Measurements from ENCODE around the gene ABLIM1. TPM values are rescaled to one million over a fixed set of nuclear protein-coding genes. Genes with fewer than 3 reads are reported as not detected.

Gene ABLIM1
- total RNA-seq, 4 donors from 2014 or later = 56.9 to 108 (median 96.1) TPM

DNA sequence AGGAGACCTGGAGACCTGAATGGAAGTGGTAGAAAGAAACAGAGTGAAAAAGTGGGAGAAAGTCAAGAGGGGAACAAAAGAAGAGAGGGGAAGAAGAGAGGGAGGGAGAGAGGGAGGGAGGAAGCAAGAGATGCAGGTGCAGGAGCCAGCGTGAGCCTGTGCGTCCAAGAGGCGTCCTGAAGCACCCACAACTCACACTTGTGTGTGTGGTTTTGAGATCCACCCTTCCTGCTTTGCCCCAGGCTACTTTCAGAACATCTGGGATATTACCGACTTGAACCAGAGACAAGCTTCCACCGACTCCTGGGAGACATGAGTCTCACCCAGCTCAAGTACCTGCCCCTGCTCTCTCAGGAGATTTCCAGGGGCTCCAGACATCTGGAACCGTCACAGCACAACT is 263.5 kb downstream of the ABLIM1 start:
- Histone ChIP-seq H3K9me3 (no peaks in the 10 kb centered on the region), H3K4me3 (no peak overlapping the region), H3K4me1 (peaks cover 0 to 26% (median 0%) of the 10 kb centered on the region in 4 donors), H3K27me3 (no peaks in the 10 kb centered on the region), H3K27ac (peak overlapping the region in 2 of 4 donors; percentile 47 to 60), H3K36me3 (no peaks in the 10 kb centered on the region)
- in situ Hi-C loops (cut with MboI; ENCODE audit: low pct_ligation_motif_present in 1 of 4, low pct_unique_long_range_greater_than_20kb in 1 of 4, low sequenced_read_pairs in 3 of 4) (no loop called here), intact Hi-C loops (cut with DNase I; ENCODE audit: low total_unique reads) (no loop called here)
- DNase-seq = no peak
- no peak for TF ChIP-seq POLR2AphosphoS5 (IDR thresholded peaks at IDR 0.05)
- TF ChIP-seq EP300 (IDR thresholded peaks at IDR 0.05; ENCODE audit: low read depth) = no peak
- TF ChIP-seq POLR2A (IDR thresholded peaks at IDR 0.05) = no peak
- TF ChIP-seq, protein P1, sequence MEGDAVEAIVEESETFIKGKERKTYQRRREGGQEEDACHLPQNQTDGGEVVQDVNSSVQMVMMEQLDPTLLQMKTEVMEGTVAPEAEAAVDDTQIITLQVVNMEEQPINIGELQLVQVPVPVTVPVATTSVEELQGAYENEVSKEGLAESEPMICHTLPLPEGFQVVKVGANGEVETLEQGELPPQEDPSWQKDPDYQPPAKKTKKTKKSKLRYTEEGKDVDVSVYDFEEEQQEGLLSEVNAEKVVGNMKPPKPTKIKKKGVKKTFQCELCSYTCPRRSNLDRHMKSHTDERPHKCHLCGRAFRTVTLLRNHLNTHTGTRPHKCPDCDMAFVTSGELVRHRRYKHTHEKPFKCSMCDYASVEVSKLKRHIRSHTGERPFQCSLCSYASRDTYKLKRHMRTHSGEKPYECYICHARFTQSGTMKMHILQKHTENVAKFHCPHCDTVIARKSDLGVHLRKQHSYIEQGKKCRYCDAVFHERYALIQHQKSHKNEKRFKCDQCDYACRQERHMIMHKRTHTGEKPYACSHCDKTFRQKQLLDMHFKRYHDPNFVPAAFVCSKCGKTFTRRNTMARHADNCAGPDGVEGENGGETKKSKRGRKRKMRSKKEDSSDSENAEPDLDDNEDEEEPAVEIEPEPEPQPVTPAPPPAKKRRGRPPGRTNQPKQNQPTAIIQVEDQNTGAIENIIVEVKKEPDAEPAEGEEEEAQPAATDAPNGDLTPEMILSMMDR (IDR thresholded peaks at IDR 0.05) = no peak
- 67 to 83% methylated on average over 1 to 6 of the region's 6 CpGs for WGBS, 2 donors (ENCODE audit: low coverage in 1 of 2)

DNA sequence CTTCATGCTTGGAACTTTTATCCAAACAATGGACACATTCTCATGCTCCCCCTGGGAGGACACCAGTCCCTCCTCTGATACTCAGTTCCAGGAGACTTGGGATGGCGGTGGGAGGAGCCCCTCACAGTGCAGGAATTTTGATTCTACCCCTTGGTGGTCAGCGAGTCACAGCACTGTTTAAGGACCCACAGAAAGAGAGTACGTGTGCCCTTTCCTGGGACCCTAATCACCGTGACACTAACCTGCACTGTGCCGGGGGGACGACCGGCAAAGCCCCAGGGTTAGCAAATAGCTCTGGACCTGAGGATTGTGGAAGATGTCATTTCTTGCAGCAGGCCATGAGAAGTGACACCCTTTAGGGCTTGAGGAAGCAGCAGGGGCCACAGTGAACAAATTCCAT is 264.2 kb downstream of the ABLIM1 start:
- in situ Hi-C loops (cut with MboI; ENCODE audit: low pct_ligation_motif_present in 1 of 4, low pct_unique_long_range_greater_than_20kb in 1 of 4, low sequenced_read_pairs in 3 of 4) (no loop called here), intact Hi-C loops (cut with DNase I; ENCODE audit: low total_unique reads) (no loop called here)
- Histone ChIP-seq H3K36me3 (no peaks in the 10 kb centered on the region), H3K4me3 (no peak overlapping the region), H3K27me3 (no peaks in the 10 kb centered on the region), H3K9me3 (no peaks in the 10 kb centered on the region), H3K4me1 (peaks cover 0 to 26% (median 0%) of the 10 kb centered on the region in 4 donors), H3K27ac (peak overlapping the region in 3 of 4 donors; percentile 18 to 60 (median 47))
- 90% methylated on average over 7 of the region's 7 CpGs; no CpG with 5 or more reads in 1 of the 2 donors for WGBS, 2 donors (ENCODE audit: low coverage in 1 of 2)
- no peak for DNase-seq
- no peak for TF ChIP-seq POLR2A (IDR thresholded peaks at IDR 0.05)
- TF ChIP-seq, protein P1 (IDR thresholded peaks at IDR 0.05) = no peak
- TF ChIP-seq POLR2AphosphoS5 (IDR thresholded peaks at IDR 0.05) = no peak
- TF ChIP-seq EP300 (IDR thresholded peaks at IDR 0.05; ENCODE audit: low read depth) = no peak

DNA sequence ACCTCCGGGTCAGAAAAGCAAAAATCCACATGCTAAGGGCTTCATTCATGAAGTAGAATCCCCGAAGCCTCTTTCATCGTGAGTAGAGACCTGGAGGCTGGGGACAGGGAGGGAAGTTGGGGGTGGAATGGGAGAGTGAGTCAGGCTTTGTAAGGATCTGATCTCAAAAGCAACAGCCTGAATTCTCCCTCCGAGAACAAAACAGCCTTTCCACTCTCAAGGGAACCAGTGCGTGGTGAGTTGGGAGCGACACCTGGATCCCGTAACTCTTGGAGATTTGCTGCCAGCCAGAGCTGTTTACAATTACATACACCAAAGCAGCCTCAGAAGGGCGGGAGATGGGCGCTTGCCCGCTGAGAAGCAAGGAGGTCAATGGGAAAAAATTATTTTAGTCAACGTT is 264.6 kb downstream of the ABLIM1 start:
- no peak overlapping the region for H3K4me3 ChIP-seq
- TF ChIP-seq POLR2A (IDR thresholded peaks at IDR 0.05) (no peak), POLR2AphosphoS5 (IDR thresholded peaks at IDR 0.05) (no peak), EP300 (IDR thresholded peaks at IDR 0.05; ENCODE audit: low read depth) (no peak)
- TF ChIP-seq, protein P1 (IDR thresholded peaks at IDR 0.05) = no peak
- H3K27me3 ChIP-seq = no peaks in the 10 kb centered on the region
- H3K36me3 ChIP-seq = no peaks in the 10 kb centered on the region
- DNase-seq = no peak
- H3K9me3 ChIP-seq = no peaks in the 10 kb centered on the region
- H3K27ac ChIP-seq = peak overlapping the region in 3 of 4 donors; percentile 18 to 60 (median 47)
- 74% methylated on average over 11 of the region's 11 CpGs; no CpG with 5 or more reads in 1 of the 2 donors for WGBS, 2 donors (ENCODE audit: low coverage in 1 of 2)
- in situ Hi-C loops (cut with MboI; ENCODE audit: low pct_ligation_motif_present in 1 of 4, low pct_unique_long_range_greater_than_20kb in 1 of 4, low sequenced_read_pairs in 3 of 4) (no loop called here), intact Hi-C loops (cut with DNase I; ENCODE audit: low total_unique reads) (no loop called here)
- peaks cover 0 to 24% (median 0%) of the 10 kb centered on the region in 4 donors for H3K4me1 ChIP-seq

DNA sequence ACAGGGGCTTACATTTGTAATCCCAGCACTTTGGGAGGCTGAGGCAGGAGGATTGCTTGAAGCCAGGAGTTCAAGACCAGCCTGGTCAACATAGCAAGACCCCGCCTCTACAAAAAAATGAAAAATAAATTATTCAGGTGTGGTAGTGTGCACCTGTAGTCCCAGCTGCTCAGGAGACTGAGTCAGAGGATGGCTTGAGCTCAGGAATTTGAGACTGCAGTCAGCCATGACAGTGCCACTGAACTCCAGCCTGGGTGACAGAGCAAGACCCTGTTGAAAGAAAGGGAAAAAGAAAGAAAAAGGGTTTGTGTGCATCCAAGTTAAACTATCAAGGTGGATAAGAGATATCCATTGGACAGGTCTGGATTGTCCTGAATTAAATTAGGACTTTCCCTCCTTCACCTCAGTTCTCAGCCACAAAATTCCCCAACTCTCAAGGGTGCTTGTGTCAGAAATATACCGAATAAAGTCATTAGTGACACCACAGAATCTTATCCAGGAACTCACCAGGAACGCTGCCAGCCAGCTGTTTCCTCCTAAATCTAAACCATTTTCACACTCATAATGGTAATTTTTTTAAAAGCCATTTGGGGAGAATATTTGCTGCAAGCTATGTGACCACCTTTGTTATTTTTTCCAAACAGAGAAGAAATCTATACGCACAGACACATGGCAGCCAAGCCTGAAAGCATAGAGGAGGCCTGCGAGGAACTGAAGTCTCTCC is 265.8 kb downstream of the ABLIM1 start:
- in situ Hi-C loops (cut with MboI; ENCODE audit: low pct_ligation_motif_present in 1 of 4, low pct_unique_long_range_greater_than_20kb in 1 of 4, low sequenced_read_pairs in 3 of 4) (no loop called here), intact Hi-C loops (cut with DNase I; ENCODE audit: low total_unique reads) (no loop called here)
- Histone ChIP-seq H3K36me3 (no peaks in the 10 kb centered on the region), H3K4me1 (peaks cover 0 to 17% (median 0%) of the 10 kb centered on the region in 4 donors), H3K9me3 (no peaks in the 10 kb centered on the region), H3K27ac (peak overlapping the region in 1 of 4 donors; percentile 60), H3K27me3 (no peaks in the 10 kb centered on the region), H3K4me3 (no peak overlapping the region)
- TF ChIP-seq POLR2A (IDR thresholded peaks at IDR 0.05) (no peak), EP300 (IDR thresholded peaks at IDR 0.05; ENCODE audit: low read depth) (no peak), POLR2AphosphoS5 (IDR thresholded peaks at IDR 0.05) (no peak)
- TF ChIP-seq, protein P1 (IDR thresholded peaks at IDR 0.05) = no peak
- DNase-seq = no peak
- WGBS, 2 donors (ENCODE audit: low coverage in 1 of 2) = 73 to 80% methylated on average over 5 of the region's 5 CpGs

All from transverse colon (tissue), 4 donors.